ENCODE data around the gene SH3PXD2A. TPM values are rescaled to one million over a fixed set of nuclear protein-coding genes. Genes with fewer than 3 reads are reported as not detected.

SH3PXD2A gene
- total and polyA plus RNA-seq, 2 of the 4 experiments (the other 2 are of a cell fraction), result 6.3 to 23.0 TPM

DNA sequence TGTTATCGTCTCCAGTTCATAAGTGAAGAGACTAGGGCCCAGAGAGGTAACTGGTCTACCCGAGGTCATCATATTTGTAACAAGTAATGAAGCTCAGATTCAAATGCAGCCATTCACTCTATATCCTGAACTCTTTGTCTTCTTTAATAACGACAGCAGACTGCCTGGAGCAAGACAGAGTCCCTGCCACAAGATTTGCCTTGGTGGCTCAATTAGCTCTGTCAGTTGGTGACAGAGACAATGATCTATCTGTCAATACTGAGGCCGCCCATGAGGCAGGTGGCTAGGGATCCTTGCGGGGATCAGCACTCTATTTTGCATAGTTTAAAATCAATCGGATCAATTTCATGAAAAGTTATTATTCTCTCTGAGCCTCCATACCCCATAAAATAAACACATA lies 43.9 kb downstream of the SH3PXD2A start:
- Histone ChIP-seq H2AK5ac (ENCODE audit: low read depth, low read length) (no peak overlapping the region), H4K5ac (ENCODE audit: low read depth, low read length) (no peak overlapping the region), H3K4me1 (ENCODE audit: control insufficient read depth, insufficient read depth, low read length) (peaks cover 4% of the 10 kb centered on the region), H3K9me1 (ENCODE audit: insufficient read depth, low read length) (peaks cover 6% of the 10 kb centered on the region), H3K18ac (ENCODE audit: low read depth, low read length) (no peak overlapping the region), H2AFZ (replicated peaks; ENCODE audit: low read length, poor library complexity) (no peak overlapping the region), H3K27ac (ENCODE audit: insufficient read depth, low read length) (no peak overlapping the region), H4K20me1 (ENCODE audit: insufficient read depth, low read length) (peaks cover 10% of the 10 kb centered on the region), H3K79me1 (ENCODE audit: low read depth in 1 of 2, low read length in 2 of 2) (peaks cover 6 to 37% of the 10 kb centered on the region in 2 experiments; a peak in 3 of 4 replicates), H2BK120ac (ENCODE audit: low read depth, low read length) (no peak overlapping the region), H3K4me3 (ENCODE audit: insufficient read depth, low read depth, low read length) (no peak overlapping the region), H3K9ac (ENCODE audit: low read depth, low read length) (no peak overlapping the region), H4K91ac (ENCODE audit: insufficient read depth, low read depth, low read length) (no peak overlapping the region), H3K56ac (ENCODE audit: extremely low read depth, insufficient read depth, low read length) (no peak overlapping the region), H2BK15ac (ENCODE audit: low read depth, low read length) (no peak overlapping the region), H3K27me3 (ENCODE audit: control insufficient read depth, insufficient read depth, low read length) (no peaks in the 10 kb centered on the region), H3K9me3 (ENCODE audit: control insufficient read depth, insufficient read depth, low read length) (no peaks in the 10 kb centered on the region), H3K4me2 (ENCODE audit: low read depth, low read length) (no peak overlapping the region), H3K14ac (replicated peaks; ENCODE audit: low read depth, low read length) (no peak overlapping the region), H2BK20ac (ENCODE audit: low read depth, low read length) (no peak overlapping the region), H2AK9ac (replicated peaks; ENCODE audit: low read depth, low read length, poor library complexity) (no peak overlapping the region), H4K8ac (ENCODE audit: low read depth in 2 of 2, low read length in 2 of 2) (no peak overlapping the region), H3K4ac (ENCODE audit: low read depth, low read length) (no peak overlapping the region), H3K23ac (ENCODE audit: low read depth, low read length) (no peak overlapping the region), H3K36me3 (ENCODE audit: control insufficient read depth, insufficient read depth, low read length) (no peaks in the 10 kb centered on the region), H2BK5ac (ENCODE audit: low read depth, low read length, poor library complexity, severe bottlenecking) (no peak overlapping the region)
- ChIA-PET CTCF (interaction anchor here (0.9 kb wide), 1 partner anchor 8 kb away, joined by 3 read pairs; no protein-coding TSS in a partner anchor), POLR2A (ENCODE audit: unreplicated experiment) (no interaction called here)
- TF ChIP-seq POLR2A (IDR thresholded peaks at IDR 0.05; ENCODE audit: low read depth, low read length) (no peak), RAD21 (IDR thresholded peaks at IDR 0.05; ENCODE audit: low read length) (no peak), CEBPB (IDR thresholded peaks at IDR 0.05; ENCODE audit: low read depth, low read length) (no peak)
- dilution Hi-C loops (cut with HindIII; ENCODE audit: low sequenced_read_pairs, unreplicated experiment) (no loop called here), intact Hi-C loops (cut with micrococcal nuclease) (no loop called here), in situ Hi-C loops (cut with MboI; ENCODE audit: low sequenced_read_pairs) (no loop called here)
- DNase-seq, result no peak
- no peak for ATAC-seq (ENCODE audit: low read depth)
- no TSS peak for BruUV-seq (replicated peaks)
- WGBS, 2 experiments (ENCODE audit: extremely low coverage in 2 of 2, insufficient read length in 1 of 2), result 100% methylated on average over 1 of the region's 6 CpGs; no CpG with 5 or more reads in 1 of the 2 experiments
